ENCODE measurements around the gene CCL2. TPM values are rescaled to one million over a fixed set of nuclear protein-coding genes. Genes with fewer than 3 reads are reported as not detected.

The CCL2 gene
- polyA plus RNA-seq (2013, experiment 1 of 2) = 106 TPM
- polyA plus RNA-seq (2013, experiment 2 of 2) = 82.2 TPM

- Histone ChIP-seq H3K36me3 (ENCODE audit: control insufficient read depth, insufficient read depth, low read length) (no peaks in the 10 kb centered on the region), H3K9me3 (ENCODE audit: control insufficient read depth, low read length) (no peaks in the 10 kb centered on the region), H3K4me1 (ENCODE audit: control insufficient read depth, insufficient read depth, low read length, poor library complexity, severe bottlenecking) (peaks cover 59% of the 10 kb centered on the region), H3K27ac (ENCODE audit: low read depth, low read length, severe bottlenecking) (peak within 1 kb of the TSS; percentile 90), H3K4me3 (ENCODE audit: extremely low read depth, insufficient read depth, low read length, poor library complexity, severe bottlenecking) (peak within 1 kb of the TSS; percentile 33)
- WGBS, 2 experiments (ENCODE audit: insufficient coverage in 2 of 2) = 4 to 6% methylated on average over 8 to 10 of the region's 11 CpGs
Measured at GRCh38 chr17:34254651-34255380, at the start of gene CCL2. Gene CCL2, plus strand, starts transcription at chr17:34255285. Its CDS starts 65 bp downstream, at chr17:34255350.

GRCh38 chr17:34205401-34205800 is 49.7 kb upstream of the CCL2 start:
- Histone ChIP-seq H3K4me1 (ENCODE audit: control insufficient read depth, insufficient read depth, low read length, poor library complexity, severe bottlenecking) (peaks cover 7% of the 10 kb centered on the region), H3K4me3 (ENCODE audit: extremely low read depth, insufficient read depth, low read length, poor library complexity, severe bottlenecking) (no peak overlapping the region), H3K36me3 (ENCODE audit: control insufficient read depth, insufficient read depth, low read length) (no peaks in the 10 kb centered on the region), H3K27ac (ENCODE audit: low read depth, low read length, severe bottlenecking) (no peak overlapping the region), H3K9me3 (ENCODE audit: control insufficient read depth, low read length) (no peaks in the 10 kb centered on the region)
- 83 to 88% methylated on average over 1 of the region's 1 CpG for WGBS, 2 experiments (ENCODE audit: insufficient coverage in 2 of 2)

- WGBS, 2 experiments (ENCODE audit: insufficient coverage in 2 of 2) = 88 to 89% methylated on average over 2 to 3 of the region's 3 CpGs
- H3K27ac ChIP-seq (ENCODE audit: low read depth, low read length, severe bottlenecking) = no peak overlapping the region
- H3K36me3 ChIP-seq (ENCODE audit: control insufficient read depth, insufficient read depth, low read length) = no peaks in the 10 kb centered on the region
- no peak overlapping the region for H3K4me3 ChIP-seq (ENCODE audit: extremely low read depth, insufficient read depth, low read length, poor library complexity, severe bottlenecking)
- no peaks in the 10 kb centered on the region for H3K4me1 ChIP-seq (ENCODE audit: control insufficient read depth, insufficient read depth, low read length, poor library complexity, severe bottlenecking)
- no peaks in the 10 kb centered on the region for H3K9me3 ChIP-seq (ENCODE audit: control insufficient read depth, low read length)
Measured at GRCh38 chr17:34206569-34206968, 48.5 kb upstream of the CCL2 start.

GRCh38 chr17:34207572-34207971 is 47.5 kb upstream of the CCL2 start:
- H3K9me3 ChIP-seq (ENCODE audit: control insufficient read depth, low read length) = no peaks in the 10 kb centered on the region
- H3K36me3 ChIP-seq (ENCODE audit: control insufficient read depth, insufficient read depth, low read length) = no peaks in the 10 kb centered on the region
- H3K27ac ChIP-seq (ENCODE audit: low read depth, low read length, severe bottlenecking) = no peak overlapping the region
- 75 to 86% methylated on average over 2 of the region's 2 CpGs for WGBS, 2 experiments (ENCODE audit: insufficient coverage in 2 of 2)
- H3K4me1 ChIP-seq (ENCODE audit: control insufficient read depth, insufficient read depth, low read length, poor library complexity, severe bottlenecking) = no peaks in the 10 kb centered on the region
- no peak overlapping the region for H3K4me3 ChIP-seq (ENCODE audit: extremely low read depth, insufficient read depth, low read length, poor library complexity, severe bottlenecking)

GRCh38 chr17:34218748-34219147 is 36.3 kb upstream of the CCL2 start:
- WGBS, 2 experiments (ENCODE audit: insufficient coverage in 2 of 2) = 83 to 100% methylated on average over 1 of the region's 1 CpG
- Histone ChIP-seq H3K36me3 (ENCODE audit: control insufficient read depth, insufficient read depth, low read length) (no peaks in the 10 kb centered on the region), H3K4me3 (ENCODE audit: extremely low read depth, insufficient read depth, low read length, poor library complexity, severe bottlenecking) (no peak overlapping the region), H3K4me1 (ENCODE audit: control insufficient read depth, insufficient read depth, low read length, poor library complexity, severe bottlenecking) (no peaks in the 10 kb centered on the region), H3K27ac (ENCODE audit: low read depth, low read length, severe bottlenecking) (no peak overlapping the region), H3K9me3 (ENCODE audit: control insufficient read depth, low read length) (no peaks in the 10 kb centered on the region)

- Histone ChIP-seq H3K9me3 (ENCODE audit: control insufficient read depth, low read length) (no peaks in the 10 kb centered on the region), H3K4me3 (ENCODE audit: extremely low read depth, insufficient read depth, low read length, poor library complexity, severe bottlenecking) (no peak overlapping the region), H3K36me3 (ENCODE audit: control insufficient read depth, insufficient read depth, low read length) (no peaks in the 10 kb centered on the region), H3K4me1 (ENCODE audit: control insufficient read depth, insufficient read depth, low read length, poor library complexity, severe bottlenecking) (no peaks in the 10 kb centered on the region), H3K27ac (ENCODE audit: low read depth, low read length, severe bottlenecking) (no peak overlapping the region)
- 88 to 100% methylated on average over 2 of the region's 2 CpGs for WGBS, 2 experiments (ENCODE audit: insufficient coverage in 2 of 2)
Measured at GRCh38 chr17:34219405-34219804, 35.7 kb upstream of the CCL2 start.

- WGBS, 2 experiments (ENCODE audit: insufficient coverage in 2 of 2) = 100% methylated on average over 1 of the region's 2 CpGs; no CpG with 5 or more reads in 1 of the 2 experiments
Measured at GRCh38 chr17:34220045-34220751, 34.9 kb upstream of the CCL2 start.

GRCh38 chr17:34220752-34221395 is 34.2 kb upstream of the CCL2 start:
- Histone ChIP-seq H3K27ac (ENCODE audit: low read depth, low read length, severe bottlenecking) (no peak overlapping the region), H3K4me3 (ENCODE audit: extremely low read depth, insufficient read depth, low read length, poor library complexity, severe bottlenecking) (no peak overlapping the region), H3K36me3 (ENCODE audit: control insufficient read depth, insufficient read depth, low read length) (no peaks in the 10 kb centered on the region), H3K9me3 (ENCODE audit: control insufficient read depth, low read length) (no peaks in the 10 kb centered on the region), H3K4me1 (ENCODE audit: control insufficient read depth, insufficient read depth, low read length, poor library complexity, severe bottlenecking) (no peaks in the 10 kb centered on the region)
- WGBS, 2 experiments (ENCODE audit: insufficient coverage in 2 of 2) = 72 to 94% methylated on average over 2 to 4 of the region's 5 CpGs

More at GRCh38 chr17:34220045-34220751, 34.9 kb upstream of the CCL2 start:
- H3K36me3 ChIP-seq (ENCODE audit: control insufficient read depth, insufficient read depth, low read length) = no peaks in the 10 kb centered on the region
- H3K27ac ChIP-seq (ENCODE audit: low read depth, low read length, severe bottlenecking) = no peak overlapping the region
- no peaks in the 10 kb centered on the region for H3K9me3 ChIP-seq (ENCODE audit: control insufficient read depth, low read length)
- no peaks in the 10 kb centered on the region for H3K4me1 ChIP-seq (ENCODE audit: control insufficient read depth, insufficient read depth, low read length, poor library complexity, severe bottlenecking)
- H3K4me3 ChIP-seq (ENCODE audit: extremely low read depth, insufficient read depth, low read length, poor library complexity, severe bottlenecking) = no peak overlapping the region

GRCh38 chr17:34221411-34221810 is 33.7 kb upstream of the CCL2 start:
- H3K4me1 ChIP-seq (ENCODE audit: control insufficient read depth, insufficient read depth, low read length, poor library complexity, severe bottlenecking) = no peaks in the 10 kb centered on the region
- WGBS, 2 experiments (ENCODE audit: insufficient coverage in 2 of 2) = 84 to 88% methylated on average over 4 of the region's 4 CpGs
- no peaks in the 10 kb centered on the region for H3K9me3 ChIP-seq (ENCODE audit: control insufficient read depth, low read length)
- H3K36me3 ChIP-seq (ENCODE audit: control insufficient read depth, insufficient read depth, low read length) = no peaks in the 10 kb centered on the region
- no peak overlapping the region for H3K4me3 ChIP-seq (ENCODE audit: extremely low read depth, insufficient read depth, low read length, poor library complexity, severe bottlenecking)
- no peak overlapping the region for H3K27ac ChIP-seq (ENCODE audit: low read depth, low read length, severe bottlenecking)

GRCh38 chr17:34222722-34223497 is 32.2 kb upstream of the CCL2 start:
- H3K4me3 ChIP-seq (ENCODE audit: extremely low read depth, insufficient read depth, low read length, poor library complexity, severe bottlenecking) = no peak overlapping the region
- WGBS, 2 experiments (ENCODE audit: insufficient coverage in 2 of 2) = 100% methylated on average over 2 of the region's 3 CpGs

More at GRCh38 chr17:34222722-34223497, 32.2 kb upstream of the CCL2 start:
- Histone ChIP-seq H3K4me1 (ENCODE audit: control insufficient read depth, insufficient read depth, low read length, poor library complexity, severe bottlenecking) (no peaks in the 10 kb centered on the region), H3K36me3 (ENCODE audit: control insufficient read depth, insufficient read depth, low read length) (no peaks in the 10 kb centered on the region), H3K27ac (ENCODE audit: low read depth, low read length, severe bottlenecking) (no peak overlapping the region), H3K9me3 (ENCODE audit: control insufficient read depth, low read length) (no peaks in the 10 kb centered on the region)

Measured in mesodermal cell (in vitro differentiated cells).